Esophagus squamous epithelium (tissue), 5 donors: Measurements from ENCODE around the gene F2RL1. TPM values are rescaled to one million over a fixed set of nuclear protein-coding genes. Genes with fewer than 3 reads are reported as not detected.

Source experiments
- DNase-seq: peaks from one replicate; lab custom pipeline; 2025; lab: John Stamatoyannopoulos, UW
- H3K27ac ChIP-seq, 4 donors: fragments of 200-600 bp; sonication (generic); one replicate each; pipeline ENCODE4 v1.5.1; 2016 to 2019; ENCODE audit warnings: mild to moderate bottlenecking in 1 of 4
- H3K27me3 ChIP-seq, 4 donors: fragments of 200-600 bp; sonication (generic); 1 replicate in 3 of 4; 2 replicates in 1 of 4; pipeline versions ENCODE4 v1.5.1 to v1.6.0; 2017 to 2021; ENCODE audit warnings: antibody characterized with exemption in 1 of 4
- H3K36me3 ChIP-seq, 3 donors: fragments of 200-600 bp; sonication (generic); one replicate each; pipeline ENCODE4 v1.5.1; 2016 to 2019
- H3K4me1 ChIP-seq, 3 donors: fragments of 200-600 bp; sonication (generic); one replicate each; pipeline ENCODE4 v1.5.1; 2017 to 2019
- H3K4me3 ChIP-seq, 4 donors: fragments of 200-600 bp; sonication (generic); 1 replicate in 3 of 4; 2 replicates in 1 of 4; pipeline ENCODE4 v1.5.1; 2016 to 2019; ENCODE audit warnings: mild to moderate bottlenecking in 2 of 4, moderate library complexity in 1 of 4
- H3K9me3 ChIP-seq, 3 donors: fragments of 200-600 bp; sonication (generic); one replicate each; pipeline ENCODE4 v1.5.1; 2016 to 2019
- CTCF ChIP-seq, 6 experiments: fragments of 450-650 bp in 4 of 6; fragments of 200-600 bp in 2 of 6; sonication (generic) in 2 of 6; IDR thresholded peaks; one replicate each; pipeline ENCODE4 v1.5.1; 2016 to 2019; ENCODE audit warnings: antibody characterized with exemption in 6 of 6, mild to moderate bottlenecking in 4 of 6, moderate library complexity in 4 of 6
- POLR2A ChIP-seq, 4 donors: fragments of 450-650 bp; IDR thresholded peaks; one replicate each; pipeline ENCODE4 v1.6.1; 2017; ENCODE audit warnings: antibody characterized with exemption in 4 of 4, mild to moderate bottlenecking in 4 of 4, moderate library complexity in 3 of 4
- WGBS, 2 donors: methylation state at CpG; one replicate each; pipeline ENCODE4 v1.1.5; 2018; 5-methylcytosine and 5-hydroxymethylcytosine counted together
- intact Hi-C: fragments of 100-400 bp; cut with DNase I; formaldehyde crosslinking; loops from one replicate; pipeline ENCODE4 v1.15.0; 2022
- total RNA-seq, 4 donors: library from RNA; depleted of rRNA; stranded (reverse); fragments of >200 nt; gene quantifications; one replicate each; pipeline ENCODE4 v1.1.0, GENCODE V29; 2016
- donor health status: DM: yes; HTN: yes; CAD: no.

Gene F2RL1
- total RNA-seq, 4 donors from 2014 or later: 9.0 to 15.8 (median 11.8) TPM

GRCh38 chr5:76845890-76846289 lies 27.1 kb downstream of the F2RL1 start:
- no peak overlapping the region for H3K4me3 ChIP-seq
- H3K27ac ChIP-seq: no peak overlapping the region
- TF ChIP-seq CTCF (IDR thresholded peaks at IDR 0.05) (no peak), POLR2A (IDR thresholded peaks at IDR 0.05) (no peak)
- peaks cover 0 to 62% (median 0%) of the 10 kb centered on the region in 4 donors for H3K27me3 ChIP-seq
- no peaks in the 10 kb centered on the region for H3K9me3 ChIP-seq
- H3K36me3 ChIP-seq: no peaks in the 10 kb centered on the region
- WGBS, 2 donors: 43 to 61% methylated on average over 3 of the region's 3 CpGs
- peaks cover 0 to 12% (median 0%) of the 10 kb centered on the region in 3 donors for H3K4me1 ChIP-seq
- intact Hi-C loops: no loop called here
- DNase-seq: no peak

- TF ChIP-seq CTCF (IDR thresholded peaks at IDR 0.05) (no peak), POLR2A (IDR thresholded peaks at IDR 0.05) (no peak)
- Histone ChIP-seq H3K9me3 (no peaks in the 10 kb centered on the region), H3K27ac (peak within 1 kb of the TSS in 2 of 4 donors; percentile 25 to 34), H3K36me3 (no peaks in the 10 kb centered on the region), H3K4me1 (peaks cover 0 to 12% (median 0%) of the 10 kb centered on the region in 3 donors), H3K27me3 (peaks cover 0 to 48% (median 0%) of the 10 kb centered on the region in 4 donors), H3K4me3 (no peak within 1 kb of the TSS)
- intact Hi-C loops: no loop called here
- 73 to 76% methylated on average over 15 to 18 of the region's 18 CpGs for WGBS, 2 donors
- DNase-seq: no peak
These were observed 30.8 kb downstream of the F2RL1 start, which contains the start of gene S100Z for GRCh38 chr5:76849419-76850291. S100Z (plus strand) TSS chr5:76850014; CDS start chr5:76875360, 25,346 bp downstream.

GRCh38 chr5:76850543-76851145 lies 31.8 kb downstream of the F2RL1 start:
- H3K36me3 ChIP-seq: no peaks in the 10 kb centered on the region
- intact Hi-C loops: no loop called here
- H3K4me1 ChIP-seq: peaks cover 0 to 9% (median 0%) of the 10 kb centered on the region in 3 donors
- DNase-seq: no peak
- WGBS, 2 donors: 81 to 88% methylated on average over 6 to 7 of the region's 8 CpGs
- no peak overlapping the region for H3K4me3 ChIP-seq
- peaks cover 0 to 48% (median 0%) of the 10 kb centered on the region in 4 donors for H3K27me3 ChIP-seq
- H3K27ac ChIP-seq: peak overlapping the region in 2 of 4 donors; percentile 25 to 34
- H3K9me3 ChIP-seq: no peaks in the 10 kb centered on the region
- no peak for TF ChIP-seq CTCF (IDR thresholded peaks at IDR 0.05)
- no peak for TF ChIP-seq POLR2A (IDR thresholded peaks at IDR 0.05)

- intact Hi-C loops: no loop called here
- Histone ChIP-seq H3K27me3 (peaks cover 0 to 40% (median 0%) of the 10 kb centered on the region in 4 donors), H3K36me3 (no peaks in the 10 kb centered on the region), H3K9me3 (no peaks in the 10 kb centered on the region), H3K27ac (peak overlapping the region in 2 of 4 donors; percentile 25 to 34), H3K4me3 (no peak overlapping the region), H3K4me1 (no peaks in the 10 kb centered on the region)
- WGBS, 2 donors: 44 to 68% methylated on average over 7 of the region's 7 CpGs
- DNase-seq: no peak
- TF ChIP-seq POLR2A (IDR thresholded peaks at IDR 0.05): no peak
- TF ChIP-seq CTCF (IDR thresholded peaks at IDR 0.05): no peak
These were observed 33.0 kb downstream of the F2RL1 start for GRCh38 chr5:76851728-76852369.
